ENCODE results near the gene TTLL4.

- TF ChIP-seq POLR2A (IDR thresholded peaks at IDR 0.05) (no peak), CTCF (IDR thresholded peaks at IDR 0.05 in 4 of 5, conservative IDR thresholded peaks at IDR 0.05 in 1 of 5) (no peak)
Measured at GRCh38 chr2:218792433-218792832, 81.8 kb downstream of the TTLL4 start.

All from gastrocnemius medialis (tissue), 4 donors.